Caco-2 (cell line): Measurements from ENCODE around the gene URM1. TPM values are rescaled to one million over a fixed set of nuclear protein-coding genes. Genes with fewer than 3 reads are reported as not detected.

ENCODE experiments used
- BruUV-seq: library from RNA; stranded (reverse); fragments of 400-500 nt; replicated peaks from 2 replicates; lab custom pipeline; 2021; lab: Mats Ljungman, UMichigan
- CTCF ChIA-PET: fragments of 300-600 bp; sonication (Branson Sonifier 250); formaldehyde crosslinking; loops from one replicate; lab custom pipeline; 2022; ENCODE audit warnings: antibody characterized with exemption; lab: Charles Lee
- POLR2A ChIA-PET: fragments of 300-600 bp; sonication (Branson Sonifier 250); formaldehyde crosslinking; loops from one replicate; lab custom pipeline; 2022; ENCODE audit warnings: antibody characterized with exemption; lab: Charles Lee
- DNase-seq, 2 experiments: peaks; one replicate each; pipeline versions ENCODE4 v3.0.0 to v3.0.0-alpha.2; 2020 to 2022
- H3K27me3 ChIP-seq: replicated peaks from 2 replicates; pipeline ENCODE4 v1.6.0; 2011; ENCODE audit warnings: low read length; ENCODE audit not compliant: control insufficient read depth, insufficient read depth
- H3K36me3 ChIP-seq: 2 replicates; pipeline ENCODE4 v1.5.1; 2011; ENCODE audit warnings: low read length; ENCODE audit not compliant: control insufficient read depth, insufficient read depth
- H3K4me1 ChIP-seq: fragments of 250-450 bp; sonication (Bioruptor Pico); 2 replicates; pipeline ENCODE4 v1.5.1; 2020; ENCODE audit warnings: mild to moderate bottlenecking
- H3K4me3 ChIP-seq: 2 replicates; pipeline ENCODE4 v1.5.1; 2011; ENCODE audit warnings: low read depth, mild to moderate bottlenecking, control low read depth, low read length
- H3K9me3 ChIP-seq: fragments of 250-450 bp; sonication (Bioruptor Pico); 2 replicates; pipeline ENCODE4 v1.5.1; 2020; ENCODE audit warnings: mild to moderate bottlenecking, moderate library complexity
- H3K27ac Mint-ChIP-seq: one replicate; pipeline ENCODE4 v1.8.0; 2022; ENCODE audit warnings: mixed read lengths; ENCODE audit not compliant: unreplicated experiment
- H3K27me3 Mint-ChIP-seq: one replicate; pipeline ENCODE4 v1.8.0; 2022; ENCODE audit warnings: mixed read lengths; ENCODE audit not compliant: insufficient read depth, unreplicated experiment
- H3K36me3 Mint-ChIP-seq: one replicate; pipeline ENCODE4 v1.8.0; 2022; ENCODE audit warnings: mild to moderate bottlenecking, mixed read lengths; ENCODE audit not compliant: insufficient read depth, unreplicated experiment
- H3K4me1 Mint-ChIP-seq: one replicate; pipeline ENCODE4 v1.8.0; 2022; ENCODE audit warnings: low read depth, mixed read lengths; ENCODE audit not compliant: unreplicated experiment
- H3K4me3 Mint-ChIP-seq: one replicate; pipeline ENCODE4 v1.8.0; 2022; ENCODE audit warnings: mild to moderate bottlenecking, moderate library complexity, mixed read lengths; ENCODE audit not compliant: unreplicated experiment
- H3K9me3 Mint-ChIP-seq: one replicate; pipeline ENCODE4 v1.8.0; 2022; ENCODE audit warnings: mixed read lengths; ENCODE audit not compliant: unreplicated experiment
- intact Hi-C: fragments of 100-400 bp; cut with micrococcal nuclease; formaldehyde crosslinking; loops from one replicate; pipeline ENCODE4 v1.10.0; 2022; ENCODE audit not compliant: unreplicated experiment
- total RNA-seq: library from RNA; stranded (reverse); gene quantifications from 2 replicates; pipeline ENCODE4 v1.2.3, GENCODE V29; 2022
- TF ChIP-seq, protein P1 (sequence below), 2 experiments: fragments of 200-600 bp in 1 of 2; IDR thresholded peaks; 1 replicate in 1 of 2; 2 replicates in 1 of 2; pipeline versions ENCODE4 v1.5.1 to v1.8.0; 2011 to 2022; ENCODE audit warnings: antibody characterized with exemption in 1 of 2, control low read depth in 1 of 2, inconsistent platforms in 1 of 2, low read depth in 1 of 2, low read length in 1 of 2, mild to moderate bottlenecking in 1 of 2, moderate library complexity in 1 of 2; ENCODE audit not compliant: insufficient read depth in 1 of 2, severe bottlenecking in 1 of 2, unreplicated experiment in 1 of 2

Gene URM1
- total RNA-seq, 1 experiment from 2014 or later, result 55.9 TPM

DNA sequence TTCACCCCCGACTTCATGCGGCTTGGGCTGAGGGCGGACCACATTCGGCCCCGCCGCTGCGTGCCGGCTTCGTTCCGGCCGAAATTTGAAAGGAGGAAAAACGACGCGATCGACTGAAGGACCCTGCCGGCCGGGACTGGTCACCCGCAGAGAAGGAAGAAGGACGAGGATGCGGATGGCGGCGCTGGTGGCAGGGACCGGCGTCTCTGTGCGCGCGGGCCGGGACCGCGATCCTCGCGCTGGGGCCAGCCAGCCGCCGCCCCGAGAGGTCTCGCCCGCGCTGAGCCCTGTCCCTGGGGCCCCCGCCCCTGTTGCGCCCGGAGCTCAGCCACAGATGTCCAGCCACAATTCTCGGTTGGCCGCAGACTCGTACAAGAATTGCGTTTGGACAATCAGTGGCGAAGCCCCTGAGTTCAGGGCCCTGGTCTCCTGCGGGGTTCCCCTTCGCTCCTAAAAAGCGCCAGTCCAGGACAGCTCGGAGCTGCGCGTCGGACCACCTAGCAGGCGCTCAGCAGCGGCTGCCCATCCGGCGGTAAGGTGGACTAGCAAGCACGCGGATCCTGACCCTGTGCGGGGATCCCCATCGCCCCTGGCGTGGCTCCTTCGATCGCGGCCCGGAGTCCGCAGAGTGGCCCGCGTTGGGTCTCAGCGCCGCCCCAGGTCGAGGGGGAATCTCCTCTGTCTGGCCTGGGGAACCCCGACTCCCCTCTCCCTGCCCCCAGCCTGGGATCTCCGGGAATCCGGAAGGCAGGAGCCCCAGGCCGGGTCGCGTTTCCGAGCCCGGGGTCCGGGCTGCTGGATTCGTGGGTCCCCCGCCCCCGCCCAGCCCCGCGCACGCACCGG lies 21.3 kb downstream of the URM1 start:
- Histone ChIP-seq H3K4me1 (0 out of 2 replicates have a peak, but pooled peaks cover 3% of the 10 kb centered on the region), H3K36me3 (no peaks in the 10 kb centered on the region), H3K4me3 (no peak overlapping the region), H3K9me3 (no peaks in the 10 kb centered on the region), H3K27me3 (no peaks in the 10 kb centered on the region)
- DNase-seq, result no peak
- no TSS peak for BruUV-seq
- ChIA-PET POLR2A (no interaction called here), CTCF (no interaction called here)
- no peak overlapping the region for H3K27ac Mint-ChIP-seq
- no peak overlapping the region for H3K4me3 Mint-ChIP-seq
- H3K36me3 Mint-ChIP-seq, result peaks cover 24% of the 10 kb centered on the region
- no peaks in the 10 kb centered on the region for H3K9me3 Mint-ChIP-seq
- no peaks in the 10 kb centered on the region for H3K4me1 Mint-ChIP-seq
- TF ChIP-seq, protein P1, sequence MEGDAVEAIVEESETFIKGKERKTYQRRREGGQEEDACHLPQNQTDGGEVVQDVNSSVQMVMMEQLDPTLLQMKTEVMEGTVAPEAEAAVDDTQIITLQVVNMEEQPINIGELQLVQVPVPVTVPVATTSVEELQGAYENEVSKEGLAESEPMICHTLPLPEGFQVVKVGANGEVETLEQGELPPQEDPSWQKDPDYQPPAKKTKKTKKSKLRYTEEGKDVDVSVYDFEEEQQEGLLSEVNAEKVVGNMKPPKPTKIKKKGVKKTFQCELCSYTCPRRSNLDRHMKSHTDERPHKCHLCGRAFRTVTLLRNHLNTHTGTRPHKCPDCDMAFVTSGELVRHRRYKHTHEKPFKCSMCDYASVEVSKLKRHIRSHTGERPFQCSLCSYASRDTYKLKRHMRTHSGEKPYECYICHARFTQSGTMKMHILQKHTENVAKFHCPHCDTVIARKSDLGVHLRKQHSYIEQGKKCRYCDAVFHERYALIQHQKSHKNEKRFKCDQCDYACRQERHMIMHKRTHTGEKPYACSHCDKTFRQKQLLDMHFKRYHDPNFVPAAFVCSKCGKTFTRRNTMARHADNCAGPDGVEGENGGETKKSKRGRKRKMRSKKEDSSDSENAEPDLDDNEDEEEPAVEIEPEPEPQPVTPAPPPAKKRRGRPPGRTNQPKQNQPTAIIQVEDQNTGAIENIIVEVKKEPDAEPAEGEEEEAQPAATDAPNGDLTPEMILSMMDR (IDR thresholded peaks at IDR 0.05; ENCODE audit: insufficient read depth in 1 of 2, low read depth in 1 of 2, low read length in 1 of 2, severe bottlenecking in 1 of 2, unreplicated experiment in 1 of 2), result no peak
- H3K27me3 Mint-ChIP-seq, result no peaks in the 10 kb centered on the region
- intact Hi-C loops, result no loop called here

- no peak overlapping the region for H3K4me3 ChIP-seq
- no TSS peak for BruUV-seq
- no peak for DNase-seq
- no peaks in the 10 kb centered on the region for H3K4me1 Mint-ChIP-seq
- no peaks in the 10 kb centered on the region for H3K27me3 Mint-ChIP-seq
- no peaks in the 10 kb centered on the region for H3K36me3 ChIP-seq
- peaks cover 24% of the 10 kb centered on the region for H3K36me3 Mint-ChIP-seq
- no peak overlapping the region for H3K4me3 Mint-ChIP-seq
- H3K4me1 ChIP-seq, result 0 out of 2 replicates have a peak, but pooled peaks cover 5% of the 10 kb centered on the region
- ChIA-PET CTCF (no interaction called here), POLR2A (no interaction called here)
- no peaks in the 10 kb centered on the region for H3K9me3 Mint-ChIP-seq
- TF ChIP-seq, protein P1 (IDR thresholded peaks at IDR 0.05; ENCODE audit: insufficient read depth in 1 of 2, low read depth in 1 of 2, low read length in 1 of 2, severe bottlenecking in 1 of 2, unreplicated experiment in 1 of 2), result no peak
- no peaks in the 10 kb centered on the region for H3K9me3 ChIP-seq
- H3K27ac Mint-ChIP-seq, result no peak overlapping the region
- no peaks in the 10 kb centered on the region for H3K27me3 ChIP-seq
- intact Hi-C loops, result no loop called here
These were observed 22.1 kb downstream of the URM1 start for GRCh38 chr9:128393145-128393775.

- no peak for DNase-seq
- BruUV-seq, result no TSS peak
- Mint-ChIP-seq H3K36me3 (peaks cover 24% of the 10 kb centered on the region), H3K27me3 (no peaks in the 10 kb centered on the region), H3K4me3 (no peak overlapping the region), H3K4me1 (no peaks in the 10 kb centered on the region), H3K27ac (no peak overlapping the region), H3K9me3 (no peaks in the 10 kb centered on the region)
- TF ChIP-seq, protein P1 (IDR thresholded peaks at IDR 0.05; ENCODE audit: insufficient read depth in 1 of 2, low read depth in 1 of 2, low read length in 1 of 2, severe bottlenecking in 1 of 2, unreplicated experiment in 1 of 2), result no peak
- H3K36me3 ChIP-seq, result no peaks in the 10 kb centered on the region
- CTCF ChIA-PET, result no interaction called here
- intact Hi-C loops, result no loop called here
- 0 out of 2 replicates have a peak, but pooled peaks cover 5% of the 10 kb centered on the region for H3K4me1 ChIP-seq
- no peaks in the 10 kb centered on the region for H3K9me3 ChIP-seq
- POLR2A ChIA-PET, result no interaction called here
- H3K4me3 ChIP-seq, result no peak overlapping the region
- H3K27me3 ChIP-seq, result no peaks in the 10 kb centered on the region
These were observed 22.8 kb downstream of the URM1 start for GRCh38 chr9:128393970-128394369.
